Naive thymus-derived CD8-positive, alpha-beta T cell (primary cell): ENCODE measurements around the gene CHKA. TPM values are rescaled to one million over a fixed set of nuclear protein-coding genes. Genes with fewer than 3 reads are reported as not detected.

Experiments used
- ATAC-seq, 2 donors: fragments of 150-1000 bp; cut with Tn5 transposase in 1 of 2; sonication (Bioruptor Pico), chemical (Tn5 transposase) in 1 of 2; 1 replicate in 1 of 2; 2 replicates in 1 of 2; pipeline ENCODE4 v1.10.0; 2021; ENCODE audit warnings: mild to moderate bottlenecking in 2 of 2, moderate library complexity in 2 of 2
- POLR2A ChIA-PET: fragments of 350-600 bp; sonication (Branson Sonifier 250); formaldehyde crosslinking; loops from one replicate; lab custom pipeline; 2021; ENCODE audit warnings: antibody characterized with exemption; lab: Charles Lee
- DNase-seq, 10 donors: peaks; one replicate each; pipeline versions ENCODE4 v3.0.0 to v3.0.0-alpha.2; 2020 to 2022
- H3K27ac Mint-ChIP-seq, 10 donors: one replicate each; pipeline ENCODE4 v1.8.0; 2020 to 2022; ENCODE audit warnings: mild to moderate bottlenecking in 10 of 10, mixed read lengths in 10 of 10, moderate library complexity in 4 of 10, inconsistent platforms in 1 of 10
- H3K27me3 Mint-ChIP-seq, 5 donors: one replicate each; pipeline ENCODE4 v1.8.0; 2021 to 2022; ENCODE audit warnings: mixed read lengths in 5 of 5
- H3K36me3 Mint-ChIP-seq, 3 donors: one replicate each; pipeline ENCODE4 v1.8.0; 2020 to 2022; ENCODE audit warnings: mixed read lengths in 3 of 3, mild to moderate bottlenecking in 2 of 3, inconsistent platforms in 1 of 3
- H3K4me1 Mint-ChIP-seq, 4 donors: one replicate each; pipeline ENCODE4 v1.8.0; 2021 to 2022; ENCODE audit warnings: mixed read lengths in 4 of 4
- H3K4me3 Mint-ChIP-seq, 10 donors: one replicate each; pipeline ENCODE4 v1.8.0; 2020 to 2022; ENCODE audit warnings: mild to moderate bottlenecking in 10 of 10, mixed read lengths in 10 of 10, moderate library complexity in 6 of 10, inconsistent platforms in 1 of 10
- H3K9me3 Mint-ChIP-seq, 9 donors: one replicate each; pipeline ENCODE4 v1.8.0; 2020 to 2022; ENCODE audit warnings: mixed read lengths in 9 of 9, mild to moderate bottlenecking in 3 of 9, inconsistent platforms in 1 of 9, moderate library complexity in 1 of 9
- polyA plus RNA-seq, 3 donors: library from polyadenylated mRNA; unstranded; fragments of 300-500 nt; fragmentation: Illumina TruSeq; gene quantifications; one replicate each; pipeline ENCODE4 v1.2.3, GENCODE V29; 2021
- total RNA-seq, 8 experiments: library from RNA in 2 of 8; stranded (reverse) in 2 of 8; gene quantifications; one replicate each; pipeline ENCODE4 v1.2.3 and lab custom pipeline; 2021 to 2026

The CHKA gene
- total and polyA plus RNA-seq, 5 experiments from 2014 or later = 3.7 to 14.3 (median 9.1) TPM

DNA sequence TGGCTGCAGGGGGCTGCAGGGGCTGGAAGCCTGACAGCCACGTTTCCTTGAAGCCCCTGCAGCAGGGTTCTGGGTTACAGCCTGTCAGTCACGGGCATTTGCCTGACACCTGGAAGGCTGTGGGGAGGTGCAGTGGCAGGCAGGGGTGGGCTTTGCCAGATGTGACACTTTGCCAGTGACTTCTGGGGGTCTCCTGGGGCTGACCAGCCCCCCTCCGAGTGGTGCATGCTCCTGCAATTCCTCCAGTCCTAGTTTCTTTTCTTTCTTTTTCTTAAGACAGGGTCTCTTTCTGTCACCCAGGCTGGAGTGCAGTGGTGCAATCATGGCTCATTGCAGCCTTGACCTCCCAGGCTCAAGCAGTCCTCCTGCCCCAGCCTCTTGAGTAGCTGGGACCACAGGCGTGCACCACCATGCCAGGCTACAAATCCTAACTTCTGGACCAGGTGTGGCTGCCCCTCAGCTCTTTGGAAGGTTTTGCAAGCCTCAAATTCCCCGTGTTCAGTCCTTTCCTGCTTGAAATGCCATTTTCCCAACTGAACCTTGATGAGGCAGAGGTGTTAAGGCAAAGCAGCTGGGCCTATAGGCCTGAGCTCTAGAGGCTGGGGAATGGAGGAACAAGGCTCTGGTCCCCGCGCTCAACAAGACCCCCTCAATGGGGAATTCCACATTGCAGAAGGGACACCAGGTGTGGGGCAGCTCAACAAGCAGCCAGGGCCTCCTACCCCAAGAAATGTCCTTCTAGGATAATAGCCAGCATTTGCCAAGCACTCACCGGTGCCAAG lies 20.2 kb upstream of the CHKA start:
- Mint-ChIP-seq H3K36me3 (no peaks in the 10 kb centered on the region), H3K27ac (peak overlapping the region in 3 of 10 donors; percentile 41 to 59 (median 41))
- peak in 1 of 2 donors; percentile 29 for ATAC-seq

DNA sequence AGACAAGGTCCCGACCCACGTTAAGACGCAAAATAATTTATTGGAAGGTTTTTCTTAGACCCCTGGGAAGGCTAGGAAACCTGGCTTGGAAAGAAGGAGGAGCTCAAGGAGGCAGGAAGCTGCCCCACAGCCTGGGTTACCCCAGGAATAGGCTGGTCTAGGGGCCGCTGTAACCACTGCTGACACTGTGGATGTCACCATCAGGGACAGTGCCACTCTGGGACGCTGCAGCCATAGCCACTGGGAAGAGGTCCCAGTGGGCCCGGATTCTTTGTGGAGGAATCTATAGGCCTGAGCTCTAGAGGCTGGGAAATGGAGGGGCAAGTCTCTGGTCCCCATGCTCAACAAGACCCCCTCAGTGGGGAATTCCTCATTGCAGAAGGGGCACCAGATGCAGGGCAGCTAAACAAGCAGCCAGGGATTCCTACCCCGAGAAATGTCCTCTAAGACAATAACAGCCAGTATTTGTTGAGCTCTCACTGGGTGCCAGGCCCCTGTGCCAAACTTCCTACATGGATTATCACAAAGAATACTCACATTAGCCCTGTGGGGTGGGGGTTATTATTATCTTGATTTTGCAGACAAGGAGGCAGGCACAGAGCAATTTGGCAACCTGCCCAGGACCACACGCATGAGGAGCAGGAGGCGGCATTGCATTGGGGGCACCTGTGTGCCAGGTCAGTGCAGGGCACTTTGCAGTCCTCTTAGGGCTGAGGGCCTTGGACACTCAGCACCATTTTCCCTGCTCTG lies 19.5 kb upstream of the CHKA start:
- Mint-ChIP-seq H3K36me3 (no peaks in the 10 kb centered on the region), H3K27me3 (peaks cover 0 to 2% (median 0%) of the 10 kb centered on the region in 5 donors), H3K27ac (peak overlapping the region in 1 of 10 donors; percentile 73), H3K9me3 (peaks cover 0 to 2% (median 0%) of the 10 kb centered on the region in 9 donors), H3K4me1 (peaks cover 4 to 17% (median 14%) of the 10 kb centered on the region in 4 donors), H3K4me3 (peak overlapping the region in 1 of 10 donors; percentile 18)
- ATAC-seq = no peak
- peak in 1 of 10 donors; percentile 50 for DNase-seq
- POLR2A ChIA-PET = no interaction called here

More for the DNA sequence above, 20.2 kb upstream of the CHKA start:
- POLR2A ChIA-PET = no interaction called here
- DNase-seq = peak in 1 of 10 donors; percentile 30
- no peaks in the 10 kb centered on the region for H3K9me3 Mint-ChIP-seq
- no peaks in the 10 kb centered on the region for H3K27me3 Mint-ChIP-seq
- peak overlapping the region in 5 of 10 donors; percentile 26 to 80 (median 60) for H3K4me3 Mint-ChIP-seq
- H3K4me1 Mint-ChIP-seq = peaks cover 5 to 17% (median 14%) of the 10 kb centered on the region in 4 donors

DNA sequence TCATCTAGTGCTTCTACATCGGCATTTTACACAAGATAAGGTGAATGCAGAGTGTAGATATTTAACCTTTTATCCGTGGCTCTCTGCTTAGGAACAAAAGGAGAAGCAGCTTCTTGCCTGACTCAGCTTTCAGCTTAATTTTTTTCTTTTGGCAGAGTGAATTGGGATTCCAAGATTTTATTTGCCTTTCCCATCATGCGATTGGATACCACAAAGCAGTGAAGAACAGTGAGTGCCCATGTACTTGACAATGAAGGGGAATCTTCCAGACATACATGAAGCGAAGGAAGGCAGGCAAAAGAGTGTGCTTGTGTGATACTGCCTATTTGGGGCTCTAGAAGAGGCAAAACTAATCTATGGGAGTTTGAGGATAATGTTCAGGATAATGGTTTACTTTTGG lies 17.0 kb upstream of the CHKA start:
- peaks cover 3 to 20% (median 12%) of the 10 kb centered on the region in 4 donors for H3K4me1 Mint-ChIP-seq
- peak overlapping the region in 1 of 10 donors; percentile 21 for H3K27ac Mint-ChIP-seq
- H3K36me3 Mint-ChIP-seq = no peaks in the 10 kb centered on the region
- POLR2A ChIA-PET = no interaction called here
- peaks cover 0 to 5% (median 1%) of the 10 kb centered on the region in 9 donors for H3K9me3 Mint-ChIP-seq
- DNase-seq = no peak
- peaks cover 0 to 2% (median 1%) of the 10 kb centered on the region in 5 donors for H3K27me3 Mint-ChIP-seq
- no peak for ATAC-seq
- no peak overlapping the region for H3K4me3 Mint-ChIP-seq

DNA sequence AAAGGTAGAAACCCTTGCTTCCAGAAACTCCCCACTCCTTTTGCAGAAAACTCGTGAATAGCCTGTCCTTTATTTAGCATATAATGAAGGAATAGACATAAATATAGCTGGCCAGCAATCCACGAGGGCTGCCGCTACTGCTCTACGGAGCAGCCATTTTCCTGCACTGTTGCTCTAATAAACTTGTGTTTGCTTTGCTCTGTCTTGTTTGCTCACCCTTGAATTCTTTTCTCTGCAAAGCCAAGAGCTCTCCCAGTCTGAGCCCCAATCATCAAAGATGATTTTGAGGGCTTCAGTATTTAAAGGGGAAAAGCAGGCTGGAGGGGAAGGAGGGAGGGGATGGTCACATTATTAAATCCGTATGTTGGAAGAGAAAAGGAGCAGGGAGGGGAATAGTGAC lies 16.6 kb upstream of the CHKA start:
- Mint-ChIP-seq H3K27me3 (peaks cover 0 to 2% (median 1%) of the 10 kb centered on the region in 5 donors), H3K9me3 (peaks cover 0 to 6% (median 2%) of the 10 kb centered on the region in 9 donors), H3K36me3 (no peaks in the 10 kb centered on the region), H3K4me1 (peaks cover 3 to 20% (median 12%) of the 10 kb centered on the region in 4 donors), H3K4me3 (no peak overlapping the region), H3K27ac (no peak overlapping the region)
- ATAC-seq (no peak), DNase-seq (no peak)
- POLR2A ChIA-PET = no interaction called here

DNA sequence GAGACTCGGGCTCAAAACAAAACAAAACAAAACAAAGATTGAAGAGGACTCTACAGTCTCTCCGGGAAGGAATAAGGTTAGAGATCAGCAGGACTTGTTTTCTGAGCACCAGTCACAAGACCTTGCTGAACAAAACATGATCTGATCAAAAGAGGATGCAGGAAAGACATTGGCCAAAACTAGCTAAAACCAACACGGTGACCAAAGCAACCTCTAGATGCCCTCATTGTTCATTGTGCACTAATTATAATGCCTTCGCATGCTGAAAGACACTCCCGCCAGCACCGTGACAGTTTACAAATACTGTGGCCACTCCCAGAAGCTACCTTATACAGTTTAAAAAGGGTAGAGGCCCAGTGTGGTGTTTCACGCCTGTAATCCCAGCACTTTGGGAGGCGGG lies 15.7 kb upstream of the CHKA start:
- no peak for DNase-seq
- ATAC-seq = no peak
- no peak overlapping the region for H3K27ac Mint-ChIP-seq
- peaks cover 2 to 6% (median 5%) of the 10 kb centered on the region in 3 donors for H3K36me3 Mint-ChIP-seq
- POLR2A ChIA-PET = no interaction called here
- H3K27me3 Mint-ChIP-seq = peaks cover 0 to 2% (median 1%) of the 10 kb centered on the region in 5 donors
- H3K9me3 Mint-ChIP-seq = peaks cover 0 to 13% (median 9%) of the 10 kb centered on the region in 9 donors
- peaks cover 3 to 15% (median 7%) of the 10 kb centered on the region in 4 donors for H3K4me1 Mint-ChIP-seq
- no peak overlapping the region for H3K4me3 Mint-ChIP-seq

DNA sequence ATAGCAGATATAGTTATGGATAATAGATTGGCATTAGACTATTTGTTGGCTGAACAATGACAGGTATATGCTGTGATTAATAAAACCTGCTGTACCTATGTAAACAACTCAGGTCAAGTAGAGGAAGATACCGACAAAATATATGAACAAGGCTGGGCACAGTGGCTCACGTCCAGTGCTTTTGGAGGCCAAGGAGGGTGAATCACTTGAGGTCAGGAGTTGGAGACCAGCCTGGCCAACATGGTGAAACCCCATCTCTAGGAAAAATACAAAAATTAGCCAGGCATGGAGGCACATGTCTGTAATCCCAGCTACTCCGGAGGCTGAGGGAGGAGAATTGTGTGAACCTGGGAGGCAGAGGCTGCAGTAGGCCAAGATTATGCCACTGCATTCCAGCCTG lies 14.0 kb upstream of the CHKA start:
- H3K4me1 Mint-ChIP-seq = peaks cover 0 to 5% (median 0%) of the 10 kb centered on the region in 4 donors
- DNase-seq (no peak), ATAC-seq (no peak)
- H3K27ac Mint-ChIP-seq = no peak overlapping the region
- no peak overlapping the region for H3K4me3 Mint-ChIP-seq
- peaks cover 2 to 6% (median 5%) of the 10 kb centered on the region in 3 donors for H3K36me3 Mint-ChIP-seq
- peaks cover 0 to 14% (median 9%) of the 10 kb centered on the region in 9 donors for H3K9me3 Mint-ChIP-seq
- POLR2A ChIA-PET = interaction anchor here (0.6 to 0.7 kb wide), 2 partner anchors 15 to 417 kb away, joined by 3 to 6 read pairs; no protein-coding TSS in a partner anchor
- H3K27me3 Mint-ChIP-seq = peaks cover 0 to 4% (median 1%) of the 10 kb centered on the region in 5 donors

DNA sequence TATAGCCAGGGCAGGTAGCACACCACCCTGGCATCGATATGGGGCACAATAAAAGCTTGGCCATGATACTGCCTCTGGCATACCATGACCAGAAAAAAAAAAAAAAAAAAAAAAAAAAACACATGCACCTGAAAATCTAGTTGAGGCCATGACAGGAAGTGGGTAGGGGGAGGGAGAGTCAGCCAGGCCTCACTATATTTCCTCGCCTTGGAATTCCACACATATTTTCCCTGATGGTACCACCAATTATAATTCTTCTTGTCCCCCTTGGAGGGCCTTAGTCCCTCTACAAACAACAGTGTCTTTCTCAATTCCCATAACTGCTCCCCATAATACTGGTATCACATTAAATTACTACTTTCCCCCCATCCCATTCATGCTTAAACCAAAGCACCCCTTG lies 12.6 kb upstream of the CHKA start:
- DNase-seq (no peak), ATAC-seq (no peak)
- Mint-ChIP-seq H3K27me3 (peaks cover 11 to 16% (median 14%) of the 10 kb centered on the region in 5 donors), H3K4me3 (no peak overlapping the region), H3K27ac (no peak overlapping the region), H3K4me1 (peaks cover 0 to 9% (median 3%) of the 10 kb centered on the region in 4 donors), H3K9me3 (peaks cover 0 to 15% (median 9%) of the 10 kb centered on the region in 9 donors), H3K36me3 (peaks cover 4 to 8% (median 5%) of the 10 kb centered on the region in 3 donors)
- POLR2A ChIA-PET = no interaction called here

DNA sequence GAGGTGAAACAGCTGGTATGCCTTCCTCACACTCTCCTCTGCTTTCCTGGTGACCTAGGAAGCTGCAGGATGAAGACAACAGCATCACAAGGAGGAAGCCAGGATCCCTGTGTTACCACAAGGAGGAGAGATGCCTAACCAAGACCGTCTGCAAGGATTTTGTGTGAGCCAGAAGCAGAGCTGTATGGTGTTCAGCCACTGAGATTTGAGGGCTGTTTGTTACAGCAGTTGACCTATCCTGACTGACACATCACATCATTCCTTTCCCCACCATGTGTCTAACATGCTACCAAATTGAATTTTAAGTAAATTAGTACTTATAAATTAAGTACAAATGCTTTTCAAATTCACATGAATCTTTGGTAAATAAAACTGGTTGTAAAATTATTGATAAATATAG lies 8.9 kb upstream of the CHKA start:
- no peak overlapping the region for H3K4me3 Mint-ChIP-seq
- no peak overlapping the region for H3K27ac Mint-ChIP-seq
- DNase-seq = no peak
- ATAC-seq = no peak
- peaks cover 11 to 19% (median 14%) of the 10 kb centered on the region in 5 donors for H3K27me3 Mint-ChIP-seq
- peaks cover 0 to 12% (median 4%) of the 10 kb centered on the region in 4 donors for H3K4me1 Mint-ChIP-seq
- H3K36me3 Mint-ChIP-seq = peaks cover 4 to 8% (median 5%) of the 10 kb centered on the region in 3 donors
- H3K9me3 Mint-ChIP-seq = peaks cover 0 to 14% (median 9%) of the 10 kb centered on the region in 9 donors
- POLR2A ChIA-PET = no interaction called here

DNA sequence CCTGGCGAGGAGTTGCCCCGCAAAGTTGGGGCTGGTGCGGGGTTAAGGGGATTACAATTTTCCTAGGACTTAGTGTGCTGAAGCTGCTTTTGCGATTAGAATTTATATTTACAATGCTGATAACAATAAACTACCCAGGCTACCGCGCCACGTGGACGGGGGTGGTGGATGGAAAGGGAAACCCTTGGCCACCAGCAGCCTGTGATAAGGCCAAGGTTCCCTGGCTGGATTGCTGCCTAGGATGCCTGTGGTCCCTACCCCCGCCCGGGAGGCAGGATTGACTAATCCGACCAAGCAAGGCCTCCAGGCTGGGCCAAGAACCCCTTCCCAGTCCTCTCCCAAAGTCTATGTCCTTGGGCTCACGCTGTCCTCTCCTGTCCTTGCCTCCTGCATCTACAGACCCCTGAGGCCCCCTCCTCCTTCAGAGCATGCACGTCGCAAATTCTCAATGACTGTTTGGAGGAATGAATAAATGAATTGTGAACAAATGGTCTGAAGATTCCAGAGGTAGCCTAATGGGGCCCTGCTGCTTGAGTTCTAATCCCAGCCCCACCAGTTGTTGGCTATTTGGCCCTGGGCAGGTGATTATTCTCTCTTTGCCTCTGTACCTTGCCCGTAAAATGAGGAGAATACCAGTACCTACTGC lies 7.6 kb upstream of the CHKA start:
- DNase-seq (peak in 1 of 10 donors; percentile 59), ATAC-seq (no peak)
- Mint-ChIP-seq H3K4me1 (peaks cover 0 to 11% (median 4%) of the 10 kb centered on the region in 4 donors), H3K9me3 (peaks cover 0 to 13% (median 7%) of the 10 kb centered on the region in 9 donors), H3K4me3 (peak overlapping the region in 2 of 10 donors; percentile 9 to 28), H3K36me3 (peaks cover 4 to 8% (median 5%) of the 10 kb centered on the region in 3 donors), H3K27me3 (peaks cover 10 to 19% (median 12%) of the 10 kb centered on the region in 5 donors), H3K27ac (no peak overlapping the region)
- POLR2A ChIA-PET = no interaction called here

DNA sequence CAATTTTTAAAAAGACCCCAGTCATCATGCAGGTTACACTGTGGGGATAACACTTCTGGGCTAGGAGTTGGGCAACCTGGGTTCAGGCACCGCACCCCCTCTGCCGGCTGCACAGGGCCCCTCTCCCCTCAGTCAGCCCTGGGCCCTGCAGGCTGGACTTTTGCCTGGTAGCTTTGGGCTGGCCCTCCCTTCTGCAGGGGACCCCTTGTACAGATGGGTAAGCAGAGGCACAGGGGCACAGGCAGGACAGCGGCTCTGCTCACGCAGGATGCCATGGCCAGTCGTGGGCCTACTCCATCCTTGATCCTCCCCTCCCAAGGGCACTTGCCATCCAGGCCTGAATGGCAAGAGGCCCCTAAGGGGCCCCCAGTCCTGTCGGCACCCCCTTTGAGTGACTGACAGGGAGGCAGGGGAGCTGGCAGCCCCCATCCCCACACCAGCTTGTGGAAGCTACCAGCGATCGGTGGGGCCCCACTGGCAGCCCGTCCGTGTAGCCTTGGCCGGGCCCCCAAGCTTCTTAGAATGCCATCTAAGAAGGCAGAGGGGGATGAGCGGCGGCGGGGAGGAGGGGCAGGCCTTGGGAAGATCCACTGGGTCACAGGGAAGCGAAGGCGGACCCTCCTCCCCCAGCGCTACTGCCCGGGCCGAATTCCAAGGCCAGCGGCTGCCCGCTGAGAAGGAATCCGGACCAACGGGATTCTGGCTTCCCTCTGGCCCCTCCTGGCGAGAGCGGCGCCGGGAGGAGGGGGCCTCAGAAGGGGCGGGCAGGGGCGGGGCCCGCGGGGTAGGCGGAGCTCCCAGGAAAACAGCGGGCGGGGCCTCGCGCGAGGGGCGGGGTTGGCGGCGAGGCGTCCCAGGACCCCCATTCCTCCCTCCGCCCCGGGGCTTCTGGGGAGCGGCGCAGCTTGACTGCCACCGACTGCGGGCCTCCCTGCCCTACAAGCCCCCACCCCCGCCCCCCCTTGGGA lies 6.8 kb upstream of the CHKA start:
- Mint-ChIP-seq H3K4me1 (peaks cover 0 to 7% (median 4%) of the 10 kb centered on the region in 4 donors), H3K36me3 (peaks cover 4 to 8% (median 5%) of the 10 kb centered on the region in 3 donors), H3K27ac (no peak overlapping the region), H3K27me3 (peaks cover 9 to 19% (median 12%) of the 10 kb centered on the region in 5 donors), H3K9me3 (peaks cover 0 to 13% (median 7%) of the 10 kb centered on the region in 9 donors), H3K4me3 (no peak overlapping the region)
- POLR2A ChIA-PET = no interaction called here
- ATAC-seq (no peak), DNase-seq (peak in 3 of 10 donors; percentile 11 to 27 (median 19))

DNA sequence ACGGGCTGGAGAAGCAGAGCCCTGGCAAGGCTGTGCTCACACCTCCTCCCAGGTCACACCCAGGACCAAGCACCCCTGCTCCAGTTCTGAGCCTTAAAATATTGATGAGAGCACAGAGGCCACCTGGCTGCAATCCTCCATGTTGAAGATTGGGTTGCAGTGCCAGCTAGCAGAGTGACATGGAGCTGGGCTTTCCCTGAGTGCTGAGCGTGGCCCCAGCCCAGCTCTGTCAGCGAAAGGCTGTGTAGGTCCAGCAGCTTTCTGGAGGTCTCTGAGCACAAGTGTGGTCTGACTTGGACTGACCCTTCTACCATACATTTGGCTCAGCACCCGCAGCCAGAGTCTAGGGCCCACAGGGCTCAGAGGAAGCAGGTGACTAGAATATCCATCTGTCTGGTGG lies 4.0 kb upstream of the CHKA start:
- Mint-ChIP-seq H3K36me3 (peaks cover 0 to 2% (median 2%) of the 10 kb centered on the region in 3 donors), H3K27ac (no peak overlapping the region)

More for the DNA sequence above, 4.0 kb upstream of the CHKA start:
- Mint-ChIP-seq H3K4me3 (no peak overlapping the region), H3K4me1 (peaks cover 3 to 17% (median 9%) of the 10 kb centered on the region in 4 donors), H3K27me3 (peaks cover 9 to 19% (median 12%) of the 10 kb centered on the region in 5 donors), H3K9me3 (peaks cover 0 to 3% (median 0%) of the 10 kb centered on the region in 9 donors)
- DNase-seq (peak in 1 of 10 donors; percentile 16), ATAC-seq (no peak)
- POLR2A ChIA-PET = interaction anchor here (0.7 kb wide), 1 partner anchor 8 kb away, joined by 4 read pairs; no protein-coding TSS in a partner anchor
